HG03432 (cell line): ENCODE data around the gene SHISA9.

Source experiments
- ATAC-seq: cut with Tn5 transposase; IDR thresholded peaks from one replicate; pipeline ENCODE4 v1.9.1; 2021; ENCODE audit warnings: mild to moderate bottlenecking, moderate library complexity; ENCODE audit not compliant: unreplicated experiment

Gene SHISA9

GRCh38 chr16:13109171-13109570, 207.8 kb downstream of the SHISA9 start:
- ATAC-seq: no peak

GRCh38 chr16:13110124-13110796, 208.9 kb downstream of the SHISA9 start:
- no peak for ATAC-seq

GRCh38 chr16:13111747-13112146, 210.3 kb downstream of the SHISA9 start:
- no peak for ATAC-seq

- ATAC-seq: no peak
Measured at GRCh38 chr16:13113741-13114140, 212.3 kb downstream of the SHISA9 start.

GRCh38 chr16:13118091-13118490, 216.7 kb downstream of the SHISA9 start:
- no peak for ATAC-seq

GRCh38 chr16:13120091-13120490, 218.7 kb downstream of the SHISA9 start:
- ATAC-seq: no peak

GRCh38 chr16:13120557-13120956, 219.2 kb downstream of the SHISA9 start:
- no peak for ATAC-seq

- ATAC-seq: no peak
Measured at GRCh38 chr16:13123991-13124390, 222.6 kb downstream of the SHISA9 start.

- no peak for ATAC-seq
Measured at GRCh38 chr16:13127144-13127543, 225.7 kb downstream of the SHISA9 start.

- no peak for ATAC-seq
Measured at GRCh38 chr16:13130586-13130985, 229.2 kb downstream of the SHISA9 start.

- no peak for ATAC-seq
Measured at GRCh38 chr16:13134836-13135235, 233.4 kb downstream of the SHISA9 start.

GRCh38 chr16:13136901-13137300, 235.5 kb downstream of the SHISA9 start:
- ATAC-seq: no peak

GRCh38 chr16:13138528-13138927, 237.1 kb downstream of the SHISA9 start:
- no peak for ATAC-seq

GRCh38 chr16:13139661-13140241, 238.4 kb downstream of the SHISA9 start:
- ATAC-seq: no peak

GRCh38 chr16:13143551-13143950, 242.2 kb downstream of the SHISA9 start:
- ATAC-seq: no peak

GRCh38 chr16:13146829-13147228, 245.4 kb downstream of the SHISA9 start:
- ATAC-seq: no peak

GRCh38 chr16:13148294-13148693, 246.9 kb downstream of the SHISA9 start:
- ATAC-seq: no peak

- ATAC-seq: no peak
Measured at GRCh38 chr16:13148836-13149235, 247.4 kb downstream of the SHISA9 start.

GRCh38 chr16:13150181-13150885, 248.9 kb downstream of the SHISA9 start:
- ATAC-seq: no peak

GRCh38 chr16:13153696-13154095, 252.3 kb downstream of the SHISA9 start:
- ATAC-seq: no peak

GRCh38 chr16:13154799-13155198, 253.4 kb downstream of the SHISA9 start:
- no peak for ATAC-seq

- no peak for ATAC-seq
Measured at GRCh38 chr16:13155377-13155776, 254.0 kb downstream of the SHISA9 start.
